ENCODE results near the gene EXOSC7. TPM values are rescaled to one million over a fixed set of nuclear protein-coding genes. Genes with fewer than 3 reads are reported as not detected.

EXOSC7 gene
- total RNA-seq, 1 donor from 2014 or later = 56.2 TPM

GRCh38 chr3:45021524-45022297, 45.7 kb downstream of the EXOSC7 start:
- H3K36me3 ChIP-seq = no peaks in the 10 kb centered on the region
- intact Hi-C loops (cut with DNase I) = no loop called here
- H3K4me1 ChIP-seq = peaks cover 66% of the 10 kb centered on the region
- no peaks in the 10 kb centered on the region for H3K27me3 ChIP-seq
- no peaks in the 10 kb centered on the region for H3K9me3 ChIP-seq
- no peak overlapping the region for H3K4me3 ChIP-seq
- no peak for TF ChIP-seq CTCF (IDR thresholded peaks at IDR 0.05)
- no peak for TF ChIP-seq POLR2A (IDR thresholded peaks at IDR 0.05)
- TF ChIP-seq POLR2AphosphoS5 (IDR thresholded peaks at IDR 0.05; ENCODE audit: insufficient read depth in 1 of 2, low read depth in 1 of 2) = no peak
- no peak overlapping the region for H3K27ac ChIP-seq
- DNase-seq (ENCODE audit: extremely low spot score in 2 of 2) = no peak

DNA sequence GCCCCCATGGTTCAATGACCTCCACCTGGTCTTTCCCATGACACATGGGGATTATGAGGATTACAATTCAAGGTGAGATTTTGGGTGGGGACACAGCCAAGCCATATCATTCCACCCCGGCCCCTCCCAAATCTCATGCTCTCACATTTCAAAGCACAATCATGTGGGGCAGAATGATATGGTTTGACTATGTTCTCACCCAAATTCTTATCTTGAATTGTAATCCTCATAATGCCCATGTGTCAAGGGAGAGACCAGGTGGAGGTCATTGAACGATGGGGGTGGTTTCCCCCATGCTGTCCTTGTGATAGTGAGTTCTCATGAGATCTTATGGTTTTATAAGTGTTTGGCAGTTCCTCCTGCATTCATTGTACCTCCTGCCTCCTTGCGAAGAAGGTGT, 47.6 kb downstream of the EXOSC7 start:
- H3K4me1 ChIP-seq = peaks cover 62% of the 10 kb centered on the region
- TF ChIP-seq CTCF (IDR thresholded peaks at IDR 0.05) (no peak), POLR2AphosphoS5 (IDR thresholded peaks at IDR 0.05; ENCODE audit: insufficient read depth in 1 of 2, low read depth in 1 of 2) (no peak), POLR2A (IDR thresholded peaks at IDR 0.05) (no peak)
- H3K27ac ChIP-seq = no peak overlapping the region
- no peaks in the 10 kb centered on the region for H3K27me3 ChIP-seq
- H3K4me3 ChIP-seq = no peak overlapping the region
- intact Hi-C loops (cut with DNase I) = no loop called here
- H3K9me3 ChIP-seq = no peaks in the 10 kb centered on the region
- no peaks in the 10 kb centered on the region for H3K36me3 ChIP-seq
- DNase-seq (ENCODE audit: extremely low spot score in 2 of 2) = no peak

DNA sequence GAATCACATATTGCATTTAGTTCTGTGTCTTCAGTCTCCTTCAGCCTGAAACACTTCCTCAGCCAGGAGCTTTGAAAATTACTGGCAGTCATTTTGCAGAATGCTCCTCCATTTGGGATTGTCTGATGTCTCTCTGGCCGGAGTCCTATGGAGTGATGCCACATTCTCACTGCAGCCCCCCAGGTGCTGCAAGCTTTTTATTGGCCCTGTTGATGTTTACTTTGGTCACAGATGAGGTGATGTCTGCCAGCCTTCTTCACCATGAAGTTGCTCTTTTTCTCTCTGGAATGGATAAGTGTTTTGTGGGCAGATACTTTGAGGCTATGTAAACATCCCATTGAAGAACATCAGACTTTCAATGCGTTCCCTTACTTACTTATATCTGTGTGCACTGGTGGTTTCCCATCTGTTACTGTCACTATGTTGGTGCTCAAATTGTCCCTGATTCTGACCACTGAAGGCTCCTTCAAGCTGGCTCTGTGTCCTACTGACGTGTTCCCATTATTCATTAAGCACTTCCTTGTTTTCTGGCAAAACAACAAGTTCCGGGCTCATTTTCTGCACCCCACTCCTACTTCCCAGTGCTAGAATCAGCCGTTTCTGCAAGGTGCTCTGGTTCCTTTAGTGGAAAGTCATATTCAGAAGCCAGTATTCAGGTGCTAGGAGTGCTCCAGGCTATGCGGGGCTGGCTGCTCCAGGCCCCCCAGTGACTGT, 48.7 kb downstream of the EXOSC7 start:
- H3K4me3 ChIP-seq = no peak overlapping the region
- H3K4me1 ChIP-seq = peaks cover 66% of the 10 kb centered on the region

DNA sequence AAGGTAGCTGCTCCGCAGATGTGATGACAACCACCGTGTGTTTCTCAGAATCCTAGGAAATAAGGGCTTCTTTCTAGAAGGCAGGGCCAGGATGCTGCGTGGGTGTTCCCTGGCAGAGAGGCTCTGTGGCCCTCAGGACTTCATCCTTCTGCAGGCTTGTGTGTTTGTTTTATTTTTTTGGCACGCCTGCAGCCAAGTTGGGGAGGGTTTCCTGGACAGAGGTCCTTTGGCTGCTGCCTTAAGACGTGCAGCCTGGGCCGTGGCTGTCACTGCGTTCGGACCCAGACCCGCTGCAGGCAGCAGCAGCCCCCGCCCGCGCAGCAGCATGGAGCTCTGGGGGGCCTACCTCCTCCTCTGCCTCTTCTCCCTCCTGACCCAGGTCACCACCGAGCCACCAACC, 50.0 kb downstream of the EXOSC7 start, which contains the start of gene CLEC3B:
Gene CLEC3B (plus strand): TSS at position 266 of the 400 bp plus-strand sequence. CDS start 60 bp downstream, at position 326.
- H3K27ac ChIP-seq = peak within 1 kb of the TSS; percentile 68
- H3K9me3 ChIP-seq = no peaks in the 10 kb centered on the region
- intact Hi-C loops (cut with DNase I) = no loop called here
- peak within 1 kb of the TSS in 1 of 2 donors; percentile 33 for H3K4me3 ChIP-seq
- H3K36me3 ChIP-seq = no peaks in the 10 kb centered on the region
- H3K27me3 ChIP-seq = no peaks in the 10 kb centered on the region
- H3K4me1 ChIP-seq = peaks cover 60% of the 10 kb centered on the region
- TF ChIP-seq CTCF (IDR thresholded peaks at IDR 0.05) (no peak), POLR2A (IDR thresholded peaks at IDR 0.05) (no peak), POLR2AphosphoS5 (IDR thresholded peaks at IDR 0.05; ENCODE audit: insufficient read depth in 1 of 2, low read depth in 1 of 2) (peak in 1 of 2 donors; percentile 14)
- no peak for DNase-seq (ENCODE audit: extremely low spot score in 2 of 2)

More for the DNA sequence above, 48.7 kb downstream of the EXOSC7 start:
- DNase-seq (ENCODE audit: extremely low spot score in 2 of 2) = no peak
- intact Hi-C loops (cut with DNase I) = no loop called here
- H3K27ac ChIP-seq = no peak overlapping the region
- no peaks in the 10 kb centered on the region for H3K9me3 ChIP-seq
- TF ChIP-seq POLR2AphosphoS5 (IDR thresholded peaks at IDR 0.05; ENCODE audit: insufficient read depth in 1 of 2, low read depth in 1 of 2) = no peak
- TF ChIP-seq CTCF (IDR thresholded peaks at IDR 0.05) = no peak
- TF ChIP-seq POLR2A (IDR thresholded peaks at IDR 0.05) = no peak
- H3K36me3 ChIP-seq = no peaks in the 10 kb centered on the region
- no peaks in the 10 kb centered on the region for H3K27me3 ChIP-seq
